NB4 (cell line): ENCODE results near the gene IL3RA.

Source experiments
- TF ChIP-seq, protein P1 (sequence below): IDR thresholded peaks from one replicate; pipeline ENCODE4 v1.5.1; 2012; ENCODE audit warnings: low read depth, low read length
- TF ChIP-seq, protein P2 (sequence below): IDR thresholded peaks from 2 replicates; pipeline ENCODE4 v1.6.1; 2011; ENCODE audit warnings: low read depth, low read length

GRCh38 chrX:1305411-1305810 lies 31.2 kb upstream of the IL3RA start:
- TF ChIP-seq, protein P1, sequence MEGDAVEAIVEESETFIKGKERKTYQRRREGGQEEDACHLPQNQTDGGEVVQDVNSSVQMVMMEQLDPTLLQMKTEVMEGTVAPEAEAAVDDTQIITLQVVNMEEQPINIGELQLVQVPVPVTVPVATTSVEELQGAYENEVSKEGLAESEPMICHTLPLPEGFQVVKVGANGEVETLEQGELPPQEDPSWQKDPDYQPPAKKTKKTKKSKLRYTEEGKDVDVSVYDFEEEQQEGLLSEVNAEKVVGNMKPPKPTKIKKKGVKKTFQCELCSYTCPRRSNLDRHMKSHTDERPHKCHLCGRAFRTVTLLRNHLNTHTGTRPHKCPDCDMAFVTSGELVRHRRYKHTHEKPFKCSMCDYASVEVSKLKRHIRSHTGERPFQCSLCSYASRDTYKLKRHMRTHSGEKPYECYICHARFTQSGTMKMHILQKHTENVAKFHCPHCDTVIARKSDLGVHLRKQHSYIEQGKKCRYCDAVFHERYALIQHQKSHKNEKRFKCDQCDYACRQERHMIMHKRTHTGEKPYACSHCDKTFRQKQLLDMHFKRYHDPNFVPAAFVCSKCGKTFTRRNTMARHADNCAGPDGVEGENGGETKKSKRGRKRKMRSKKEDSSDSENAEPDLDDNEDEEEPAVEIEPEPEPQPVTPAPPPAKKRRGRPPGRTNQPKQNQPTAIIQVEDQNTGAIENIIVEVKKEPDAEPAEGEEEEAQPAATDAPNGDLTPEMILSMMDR: no peak
- TF ChIP-seq, protein P2, sequence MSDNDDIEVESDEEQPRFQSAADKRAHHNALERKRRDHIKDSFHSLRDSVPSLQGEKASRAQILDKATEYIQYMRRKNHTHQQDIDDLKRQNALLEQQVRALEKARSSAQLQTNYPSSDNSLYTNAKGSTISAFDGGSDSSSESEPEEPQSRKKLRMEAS: no peak
